NB4 (cell line): ENCODE results near the gene CDH16.

ENCODE experiments used
- DNase-seq: peaks from one replicate; pipeline ENCODE4 v3.0.0; 2010; ENCODE audit warnings: low read depth
- H3K4me3 ChIP-seq: one replicate; pipeline ENCODE4 v1.5.1; 2011; ENCODE audit warnings: mild to moderate bottlenecking, low read depth, low read length, moderate library complexity
- CTCF ChIP-seq: IDR thresholded peaks from one replicate; pipeline ENCODE4 v1.5.1; 2012; ENCODE audit warnings: low read depth, low read length
- MAX ChIP-seq: IDR thresholded peaks from 2 replicates; pipeline ENCODE4 v1.6.1; 2011; ENCODE audit warnings: low read depth, low read length
- MYC ChIP-seq: IDR thresholded peaks from 2 replicates; pipeline ENCODE4 v1.6.1; 2011; ENCODE audit warnings: low read depth, low read length
- POLR2A ChIP-seq: IDR thresholded peaks from 2 replicates; pipeline ENCODE4 v1.6.1; 2011; ENCODE audit warnings: mild to moderate bottlenecking; ENCODE audit not compliant: insufficient read length; ENCODE audit errors: extremely low read depth

Gene CDH16

GRCh38 chr16:66880288-66881013, 38.2 kb downstream of the CDH16 start, which contains the start of gene PDP2:
TSS of gene PDP2 (plus strand) at chr16:66880515. CDS start at chr16:66884285, 3,770 bp downstream.
- no peak for TF ChIP-seq CTCF
- TF ChIP-seq MYC: peak; percentile 69
- TF ChIP-seq MAX: peak; percentile 89
- peak; percentile 63 for TF ChIP-seq POLR2A
- DNase-seq: peak; percentile 96
- peak within 1 kb of the TSS; percentile 73 for H3K4me3 ChIP-seq

- peak; percentile 91 for DNase-seq
- no peak overlapping the region for H3K4me3 ChIP-seq
- TF ChIP-seq MAX (0 out of 2 replicates have a peak, but pooled peaks have one; percentile 17), CTCF (no peak)
These were observed 40.6 kb downstream of the CDH16 start for GRCh38 chr16:66878067-66878466.

GRCh38 chr16:66874079-66874775, 44.5 kb downstream of the CDH16 start:
- TF ChIP-seq MYC (no peak), CTCF (no peak)
- no peak overlapping the region for H3K4me3 ChIP-seq
- peak; percentile 55 for DNase-seq

- DNase-seq: no peak
- TF ChIP-seq CTCF (no peak), POLR2A (no peak), MAX (no peak), MYC (no peak)
- no peak overlapping the region for H3K4me3 ChIP-seq
These were observed 45.0 kb downstream of the CDH16 start for GRCh38 chr16:66873685-66874055.

- DNase-seq: peak; percentile 100
- peak overlapping the region; percentile 63 for H3K4me3 ChIP-seq
- TF ChIP-seq POLR2A (peak; percentile 44), CTCF (peak; percentile 90), MAX (peak; percentile 84; the same call in 1 of the 2 replicates), MYC (peak; percentile 94)
These were observed 45.6 kb downstream of the CDH16 start for GRCh38 chr16:66872943-66873684.

GRCh38 chr16:66872559-66872942, 46.1 kb downstream of the CDH16 start:
- DNase-seq: peak; percentile 75
- peak overlapping the region; percentile 63 for H3K4me3 ChIP-seq
- TF ChIP-seq MAX (no peak), CTCF (no peak), MYC (no peak), POLR2A (no peak)
